Hepatocyte (in vitro differentiated cells): ENCODE results near the gene LIME1. TPM values are rescaled to one million over a fixed set of nuclear protein-coding genes. Genes with fewer than 3 reads are reported as not detected.

Experiments used
- DNase-seq: peaks from one replicate; pipeline ENCODE4 v3.0.0-alpha.2; 2016; ENCODE audit warnings: low spot score
- H2AFZ ChIP-seq: fragments of 200-600 bp; sonication (generic); 2 replicates; pipeline ENCODE4 v1.6.0; 2016; ENCODE audit warnings: antibody characterized with exemption, mild to moderate bottlenecking
- H3K27ac ChIP-seq: fragments of 200-600 bp; sonication (generic); 2 replicates; pipeline ENCODE4 v1.5.1; 2016; ENCODE audit warnings: mild to moderate bottlenecking
- H3K27me3 ChIP-seq: fragments of 200-600 bp; sonication (generic); 2 replicates; pipeline ENCODE4 v1.6.1; 2016
- H3K36me3 ChIP-seq: fragments of 200-600 bp; sonication (generic); replicated peaks from 2 replicates; pipeline ENCODE4 v1.5.1; 2016; ENCODE audit warnings: low read depth; ENCODE audit not compliant: insufficient read depth
- H3K4me1 ChIP-seq: fragments of 200-600 bp; sonication (generic); 2 replicates; pipeline ENCODE4 v1.5.1; 2016; ENCODE audit warnings: mild to moderate bottlenecking, moderate library complexity; ENCODE audit not compliant: insufficient read depth
- H3K4me2 ChIP-seq: fragments of 200-600 bp; sonication (generic); 2 replicates; pipeline ENCODE4 v1.6.0; 2016
- H3K4me3 ChIP-seq: fragments of 200-600 bp; sonication (generic); 2 replicates; pipeline ENCODE4 v1.5.1; 2016; ENCODE audit warnings: mild to moderate bottlenecking
- H3K79me2 ChIP-seq: fragments of 200-600 bp; sonication (generic); 2 replicates; pipeline ENCODE4 v1.6.0; 2017; ENCODE audit warnings: mild to moderate bottlenecking
- H3K9me2 ChIP-seq: fragments of 200-600 bp; sonication (generic); replicated peaks from 2 replicates; pipeline ENCODE4 v1.6.0; 2017; ENCODE audit warnings: mild to moderate bottlenecking; ENCODE audit not compliant: insufficient read depth
- H3K9me3 ChIP-seq: fragments of 200-600 bp; sonication (generic); 2 replicates; pipeline ENCODE4 v1.5.1; 2016; ENCODE audit warnings: low read depth, mild to moderate bottlenecking
- H4K20me1 ChIP-seq: fragments of 200-600 bp; sonication (generic); 2 replicates; pipeline ENCODE4 v1.6.0; 2016; ENCODE audit warnings: mild to moderate bottlenecking; ENCODE audit not compliant: insufficient read depth, poor library complexity, severe bottlenecking
- CTCF ChIP-seq: fragments of 200-600 bp; sonication (generic); IDR thresholded peaks from 2 replicates; pipeline ENCODE4 v1.5.1; 2016; ENCODE audit warnings: antibody characterized with exemption, mild to moderate bottlenecking; ENCODE audit not compliant: poor library complexity
- EZH2 ChIP-seq: fragments of 200-600 bp; sonication (generic); IDR thresholded peaks from 2 replicates; pipeline ENCODE4 v1.6.1; 2016; ENCODE audit warnings: antibody characterized with exemption, mild to moderate bottlenecking, borderline replicate concordance
- EZH2phosphoT487 ChIP-seq: fragments of 200-600 bp; sonication (generic); IDR thresholded peaks from one replicate; pipeline ENCODE4 v1.6.1; 2018; ENCODE audit warnings: antibody characterized with exemption, mild to moderate bottlenecking, low read depth, moderate library complexity; ENCODE audit not compliant: unreplicated experiment, severe bottlenecking
- WGBS: methylation state at CpG from one replicate; pipeline ENCODE4 v1.1.6; 2016; ENCODE audit warnings: low lambda C conversion rate; ENCODE audit errors: missing lambda C conversion rate; 5-methylcytosine and 5-hydroxymethylcytosine counted together
- polyA plus RNA-seq: library from polyadenylated mRNA; unstranded; fragments of >200 nt; fragmentation: Nextera tagmentation; extraction: Ambion mirVana; gene quantifications from 2 replicates; pipeline ENCODE4 v1.2.1, GENCODE V29; 2016
- total RNA-seq: library from RNA; depleted of rRNA; stranded (reverse); fragments of >200 nt; gene quantifications from 2 replicates; pipeline ENCODE4 v1.2.3, GENCODE V29; 2014

The LIME1 gene
- total and polyA plus RNA-seq, 2 experiments from 2014 or later = 11.7 to 20.7 TPM

DNA sequence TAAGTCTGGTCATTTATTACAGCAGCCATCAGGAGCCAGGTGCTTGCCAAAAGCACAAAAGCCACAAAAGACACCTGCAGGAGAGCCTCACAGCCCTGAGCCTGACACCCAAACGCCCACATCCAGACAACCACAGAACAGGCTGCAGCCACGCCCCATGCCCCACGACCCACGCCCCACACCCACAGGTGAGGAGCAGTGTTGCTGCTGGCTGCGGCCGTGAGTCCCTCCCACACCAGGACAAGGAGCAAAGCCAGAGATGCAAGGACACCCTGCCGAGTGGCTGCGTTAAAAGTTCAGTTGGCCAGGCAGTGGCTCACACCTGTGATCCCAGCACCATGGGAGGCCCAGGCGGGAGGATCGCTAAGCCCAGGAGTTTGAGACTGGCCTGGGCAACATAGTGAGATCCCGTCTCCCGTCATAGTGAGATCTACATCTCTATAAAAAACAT lies 46.1 kb downstream of the LIME1 start:
- no peaks in the 10 kb centered on the region for H3K4me1 ChIP-seq
- no peak for DNase-seq
- no peaks in the 10 kb centered on the region for H3K36me3 ChIP-seq
- no peak overlapping the region for H2AFZ ChIP-seq
- H3K4me3 ChIP-seq = no peak overlapping the region
- H3K4me2 ChIP-seq = no peak overlapping the region
- no peak overlapping the region for H3K27ac ChIP-seq
- no peaks in the 10 kb centered on the region for H3K9me3 ChIP-seq
- no peaks in the 10 kb centered on the region for H3K27me3 ChIP-seq
- TF ChIP-seq EZH2 (no peak), CTCF (no peak), EZH2phosphoT487 (no peak)
- no peaks in the 10 kb centered on the region for H4K20me1 ChIP-seq
- WGBS = 92% methylated on average over 12 of the region's 12 CpGs
- H3K79me2 ChIP-seq = no peaks in the 10 kb centered on the region
- no peaks in the 10 kb centered on the region for H3K9me2 ChIP-seq

DNA sequence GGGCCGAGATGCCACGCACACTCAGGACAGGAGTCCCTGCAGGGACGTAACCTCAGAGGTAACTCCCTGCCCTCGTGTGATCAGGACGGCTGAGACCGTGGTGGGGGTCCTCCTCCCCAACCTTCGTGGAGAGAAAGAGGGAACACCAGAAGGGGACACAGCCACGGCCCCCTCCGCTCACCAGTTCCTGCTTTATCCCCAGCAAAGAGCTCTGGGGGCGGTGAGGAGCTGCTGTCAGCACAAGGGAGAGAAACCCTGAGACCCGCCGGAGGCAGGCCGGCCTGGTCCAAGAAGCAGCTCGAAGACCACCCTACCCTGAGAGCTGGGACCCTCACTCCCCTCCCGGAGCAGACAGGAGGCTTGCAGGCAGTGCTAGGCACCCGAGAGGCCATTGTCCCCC lies 47.5 kb downstream of the LIME1 start:
- H3K27me3 ChIP-seq = no peaks in the 10 kb centered on the region
- TF ChIP-seq CTCF (no peak), EZH2phosphoT487 (no peak), EZH2 (no peak)
- H2AFZ ChIP-seq = no peak overlapping the region
- H3K27ac ChIP-seq = no peak overlapping the region
- H3K4me3 ChIP-seq = no peak overlapping the region
- no peaks in the 10 kb centered on the region for H4K20me1 ChIP-seq
- 93% methylated on average over 16 of the region's 16 CpGs for WGBS
- no peaks in the 10 kb centered on the region for H3K9me3 ChIP-seq
- no peaks in the 10 kb centered on the region for H3K79me2 ChIP-seq
- H3K4me1 ChIP-seq = no peaks in the 10 kb centered on the region
- DNase-seq = no peak
- H3K9me2 ChIP-seq = no peaks in the 10 kb centered on the region
- H3K4me2 ChIP-seq = no peak overlapping the region
- no peaks in the 10 kb centered on the region for H3K36me3 ChIP-seq

DNA sequence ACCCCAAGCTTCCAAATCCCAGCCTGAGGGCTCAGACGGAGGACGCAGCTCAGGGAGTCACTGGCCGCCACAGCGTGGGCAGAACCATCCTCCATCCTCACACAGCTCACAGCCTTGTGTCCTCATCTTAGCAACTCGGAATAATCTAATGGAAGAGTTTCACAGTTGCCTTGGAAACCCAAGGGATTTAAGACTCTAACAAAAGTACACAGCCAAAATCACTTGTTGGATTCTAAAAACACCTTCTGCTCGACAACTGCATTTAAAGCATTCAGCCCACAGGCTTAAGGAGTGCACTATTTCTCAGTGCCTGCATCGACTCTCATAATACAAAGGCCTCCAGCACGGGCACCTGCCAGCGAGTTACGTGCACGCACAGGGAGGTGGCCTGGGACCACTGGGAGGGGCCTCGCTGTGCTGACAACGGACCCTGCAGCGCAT lies 49.2 kb downstream of the LIME1 start:
- Histone ChIP-seq H4K20me1 (no peaks in the 10 kb centered on the region), H2AFZ (no peak overlapping the region)

More for the DNA sequence above, 49.2 kb downstream of the LIME1 start:
- H3K4me3 ChIP-seq = no peak overlapping the region
- H3K4me1 ChIP-seq = no peaks in the 10 kb centered on the region
- H3K27ac ChIP-seq = no peak overlapping the region
- no peak for TF ChIP-seq EZH2
- TF ChIP-seq CTCF = no peak
- no peak for TF ChIP-seq EZH2phosphoT487
- no peaks in the 10 kb centered on the region for H3K9me2 ChIP-seq
- no peaks in the 10 kb centered on the region for H3K79me2 ChIP-seq
- H3K27me3 ChIP-seq = no peaks in the 10 kb centered on the region
- no peak overlapping the region for H3K4me2 ChIP-seq
- no peak for DNase-seq
- 81% methylated on average over 14 of the region's 14 CpGs for WGBS
- H3K9me3 ChIP-seq = no peaks in the 10 kb centered on the region
- H3K36me3 ChIP-seq = no peaks in the 10 kb centered on the region
